HepG2 (cell line): ENCODE results near the gene CHST10. TPM values are rescaled to one million over a fixed set of nuclear protein-coding genes. Genes with fewer than 3 reads are reported as not detected.

Experiments
- ATF1 ChIP-seq: IDR thresholded peaks from 2 replicates; pipeline ENCODE4 v1.6.1; 2016; ENCODE audit warnings: mild to moderate bottlenecking, control low read depth
- HIVEP1 ChIP-seq: sonication (generic); formaldehyde crosslinking; IDR thresholded peaks from 2 replicates; pipeline ENCODE4 v1.4.0; 2020; ENCODE audit warnings: mild to moderate bottlenecking, missing genetic modification reagents
- MED8 ChIP-seq: sonication (generic); formaldehyde crosslinking; IDR thresholded peaks from 2 replicates; pipeline ENCODE4 v1.8.1; 2023; ENCODE audit warnings: mild to moderate bottlenecking, missing genetic modification reagents; ENCODE audit not compliant: insufficient replicate concordance
- MIER3 ChIP-seq: IDR thresholded peaks from 2 replicates; pipeline ENCODE4 v1.6.1; 2016; ENCODE audit warnings: missing compliant biosample characterization, borderline replicate concordance
- TBP ChIP-seq: sonication (generic); formaldehyde crosslinking; IDR thresholded peaks from 2 replicates; pipeline ENCODE4 v1.5.0; 2020; ENCODE audit warnings: missing genetic modification reagents
- ZBTB10 ChIP-seq: sonication (generic); formaldehyde crosslinking; IDR thresholded peaks from 2 replicates; pipeline ENCODE4 v1.4.0; 2020; ENCODE audit warnings: missing genetic modification reagents, borderline replicate concordance
- ZFP41 ChIP-seq: sonication (generic); formaldehyde crosslinking; IDR thresholded peaks from 2 replicates; pipeline ENCODE4 v1.4.0; 2020; ENCODE audit warnings: mild to moderate bottlenecking, missing genetic modification reagents, borderline replicate concordance
- ZNF331 ChIP-seq: sonication (generic); formaldehyde crosslinking; IDR thresholded peaks from 2 replicates; pipeline ENCODE4 v1.4.0; 2020; ENCODE audit warnings: missing genetic modification reagents
- polyA plus RNA-seq, 8 experiments: library from polyadenylated mRNA; depleted of rRNA in 3 of 8; stranded (reverse) in 7 of 8; unstranded in 1 of 8; fragments of >200 nt; fragmentation: Illumina TruSeq in 4 of 8; extraction: Trizol in 4 of 8; gene quantifications; 2 replicates each; pipeline versions ENCODE4 v1.2.1 to v1.2.3, GENCODE V29; 2011 to 2016; ENCODE audit warnings: low read depth in 4 of 8, missing spikeins in 1 of 8, mixed read lengths in 1 of 8; ENCODE audit not compliant: insufficient read depth in 1 of 8
- total RNA-seq, 5 experiments: library from RNA; depleted of rRNA; stranded (reverse); fragments of >200 nt; fragmentation: Illumina TruSeq; extraction: Trizol; gene quantifications; 2 replicates each; pipeline ENCODE4 v1.2.3, GENCODE V29; 2016; ENCODE audit warnings: low read depth in 1 of 5
- TF ChIP-seq, protein P1 (sequence below): sonication (generic); formaldehyde crosslinking; IDR thresholded peaks from 2 replicates; pipeline ENCODE4 v1.8.0; 2022; ENCODE audit warnings: mild to moderate bottlenecking, missing genetic modification reagents; ENCODE audit not compliant: insufficient replicate concordance
- TF ChIP-seq, protein P2 (sequence below): sonication (generic); formaldehyde crosslinking; IDR thresholded peaks from 2 replicates; pipeline ENCODE4 v1.4.0; 2020; ENCODE audit warnings: missing genetic modification reagents

The CHST10 gene
- total and polyA plus RNA-seq, 2 of the 13 experiments (the other 11 are each of a cell fraction or from before 2014, with no cell fraction given), result 10.5 to 14.2 TPM

DNA sequence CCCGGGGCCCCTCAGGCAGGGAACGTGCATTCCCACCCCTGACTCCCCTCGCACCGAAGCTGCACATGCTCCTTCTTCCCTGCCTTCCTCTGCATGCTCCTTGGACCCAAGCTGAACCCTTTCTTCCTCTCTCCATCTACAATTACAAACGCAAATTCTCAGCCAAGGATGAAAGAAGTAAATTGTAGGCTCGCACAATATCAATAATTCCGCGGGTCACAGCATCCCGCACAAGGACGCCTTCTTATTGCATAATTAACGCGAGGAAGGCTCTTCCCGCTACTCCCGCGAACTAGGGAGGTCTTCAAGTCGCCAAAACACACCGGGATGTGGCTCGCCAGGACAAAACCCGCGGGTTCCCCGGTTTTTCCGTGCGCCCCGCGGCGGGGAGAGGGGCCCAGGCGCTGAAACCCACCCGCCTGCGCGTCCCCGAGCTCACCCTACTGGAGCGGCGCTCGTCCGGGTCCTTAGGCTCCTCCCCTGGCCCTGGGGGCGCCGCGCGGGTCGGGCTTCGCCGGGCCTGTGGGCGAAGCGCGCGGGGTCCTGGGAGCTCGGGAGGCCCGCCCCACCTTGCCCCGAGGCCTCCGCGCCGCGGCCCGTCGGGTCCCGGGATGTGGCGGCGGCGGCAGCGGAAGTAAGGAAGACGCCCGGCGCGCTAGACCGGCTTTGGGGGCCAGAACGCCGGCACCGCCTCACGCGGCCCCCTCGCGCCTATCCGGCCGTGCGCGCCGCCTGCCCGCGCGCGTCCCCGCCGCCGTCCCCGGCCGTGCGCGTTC is at the start of gene CHST10 (continued):
- TF ChIP-seq, protein P1, sequence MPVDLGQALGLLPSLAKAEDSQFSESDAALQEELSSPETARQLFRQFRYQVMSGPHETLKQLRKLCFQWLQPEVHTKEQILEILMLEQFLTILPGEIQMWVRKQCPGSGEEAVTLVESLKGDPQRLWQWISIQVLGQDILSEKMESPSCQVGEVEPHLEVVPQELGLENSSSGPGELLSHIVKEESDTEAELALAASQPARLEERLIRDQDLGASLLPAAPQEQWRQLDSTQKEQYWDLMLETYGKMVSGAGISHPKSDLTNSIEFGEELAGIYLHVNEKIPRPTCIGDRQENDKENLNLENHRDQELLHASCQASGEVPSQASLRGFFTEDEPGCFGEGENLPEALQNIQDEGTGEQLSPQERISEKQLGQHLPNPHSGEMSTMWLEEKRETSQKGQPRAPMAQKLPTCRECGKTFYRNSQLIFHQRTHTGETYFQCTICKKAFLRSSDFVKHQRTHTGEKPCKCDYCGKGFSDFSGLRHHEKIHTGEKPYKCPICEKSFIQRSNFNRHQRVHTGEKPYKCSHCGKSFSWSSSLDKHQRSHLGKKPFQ (CRISPR knock-in tag), result peak; percentile 23
- no peak for TF ChIP-seq MED8 (CRISPR knock-in tag)
- no peak for TF ChIP-seq ATF1
- no peak for TF ChIP-seq TBP (CRISPR knock-in tag)
- peak; percentile 19; the same call in 1 of the 2 replicates for TF ChIP-seq HIVEP1 (CRISPR knock-in tag)
- TF ChIP-seq, protein P2, sequence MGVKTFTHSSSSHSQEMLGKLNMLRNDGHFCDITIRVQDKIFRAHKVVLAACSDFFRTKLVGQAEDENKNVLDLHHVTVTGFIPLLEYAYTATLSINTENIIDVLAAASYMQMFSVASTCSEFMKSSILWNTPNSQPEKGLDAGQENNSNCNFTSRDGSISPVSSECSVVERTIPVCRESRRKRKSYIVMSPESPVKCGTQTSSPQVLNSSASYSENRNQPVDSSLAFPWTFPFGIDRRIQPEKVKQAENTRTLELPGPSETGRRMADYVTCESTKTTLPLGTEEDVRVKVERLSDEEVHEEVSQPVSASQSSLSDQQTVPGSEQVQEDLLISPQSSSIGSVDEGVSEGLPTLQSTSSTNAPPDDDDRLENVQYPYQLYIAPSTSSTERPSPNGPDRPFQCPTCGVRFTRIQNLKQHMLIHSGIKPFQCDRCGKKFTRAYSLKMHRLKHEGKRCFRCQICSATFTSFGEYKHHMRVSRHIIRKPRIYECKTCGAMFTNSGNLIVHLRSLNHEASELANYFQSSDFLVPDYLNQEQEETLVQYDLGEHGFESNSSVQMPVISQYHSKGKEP (CRISPR knock-in tag), result 0 out of 2 replicates have a peak, but pooled peaks have one; percentile 13
- TF ChIP-seq ZBTB10 (CRISPR knock-in tag), result peak; percentile 17; the same call in 1 of the 2 replicates
- TF ChIP-seq ZNF331 (CRISPR knock-in tag), result 0 out of 2 replicates have a peak, but pooled peaks have one; percentile 5
- no peak for TF ChIP-seq MIER3 (CRISPR knock-in tag)
- TF ChIP-seq ZFP41 (CRISPR knock-in tag), result no peak
